H9 (cell line): ENCODE data around the gene LRRC28. TPM values are rescaled to one million over a fixed set of nuclear protein-coding genes. Genes with fewer than 3 reads are reported as not detected.

ENCODE experiments used
- DNase-seq: peaks from one replicate; pipeline ENCODE4 v3.0.0-alpha.2; 2017
- H2AFZ ChIP-seq: one replicate; pipeline ENCODE4 v1.6.1; 2013; ENCODE audit warnings: mild to moderate bottlenecking, low read length, control low read depth, moderate library complexity
- H2AK5ac ChIP-seq: 2 replicates; pipeline ENCODE4 v1.6.1; 2013; ENCODE audit warnings: low read length, control low read depth, mixed read lengths; ENCODE audit not compliant: insufficient read length
- H2BK120ac ChIP-seq: one replicate; pipeline ENCODE4 v1.6.1; 2013; ENCODE audit warnings: low read depth, mild to moderate bottlenecking, low read length, control low read depth, inconsistent platforms; ENCODE audit not compliant: poor library complexity, severe bottlenecking
- H2BK12ac ChIP-seq: 2 replicates; pipeline ENCODE4 v1.6.1; 2013; ENCODE audit warnings: low read length, control low read depth, mixed read lengths, low read depth; ENCODE audit not compliant: insufficient read length
- H2BK15ac ChIP-seq: 2 replicates; pipeline ENCODE4 v1.6.1; 2013; ENCODE audit warnings: low read depth, low read length, control low read depth
- H2BK20ac ChIP-seq: one replicate; pipeline ENCODE4 v1.6.1; 2013; ENCODE audit warnings: low read depth, mild to moderate bottlenecking, low read length, control low read depth, inconsistent platforms; ENCODE audit not compliant: poor library complexity, severe bottlenecking
- H2BK5ac ChIP-seq: 2 replicates; pipeline ENCODE4 v1.6.1; 2013; ENCODE audit warnings: low read length, control low read depth, mixed read lengths; ENCODE audit not compliant: insufficient read length
- H3K14ac ChIP-seq: 2 replicates; pipeline ENCODE4 v1.6.1; 2013; ENCODE audit warnings: low read length, control low read depth; ENCODE audit not compliant: insufficient read depth
- H3K18ac ChIP-seq: 2 replicates; pipeline ENCODE4 v1.6.1; 2013; ENCODE audit warnings: low read depth, mild to moderate bottlenecking, mixed read lengths, low read length, control low read depth; ENCODE audit not compliant: insufficient read length
- H3K23ac ChIP-seq: 2 replicates; pipeline ENCODE4 v1.6.1; 2013; ENCODE audit warnings: low read length, control low read depth, mixed read lengths, low read depth; ENCODE audit not compliant: insufficient read length
- H3K23me2 ChIP-seq: 2 replicates; pipeline ENCODE4 v1.6.1; 2013; ENCODE audit warnings: low read depth, mild to moderate bottlenecking, mixed read lengths, low read length, control low read depth; ENCODE audit not compliant: insufficient read length, poor library complexity, severe bottlenecking
- H3K27ac ChIP-seq: 2 replicates; pipeline ENCODE4 v1.5.1; 2013; ENCODE audit warnings: low read length, control low read depth, mixed read lengths, low read depth; ENCODE audit not compliant: insufficient read length
- H3K27me3 ChIP-seq: 2 replicates; pipeline ENCODE4 v1.6.1; 2013; ENCODE audit warnings: low read length, control low read depth, inconsistent platforms; ENCODE audit not compliant: insufficient read depth
- H3K4ac ChIP-seq: 2 replicates; pipeline ENCODE4 v1.6.1; 2013; ENCODE audit warnings: low read depth, mild to moderate bottlenecking, control low read depth, inconsistent platforms, low read length, moderate library complexity
- H3K4me1 ChIP-seq: 2 replicates; pipeline ENCODE4 v1.6.1; 2013; ENCODE audit warnings: low read length, control low read depth, inconsistent platforms; ENCODE audit not compliant: insufficient read depth
- H3K4me2 ChIP-seq: 2 replicates; pipeline ENCODE4 v1.6.1; 2013; ENCODE audit warnings: low read length, control low read depth, mixed read lengths; ENCODE audit not compliant: insufficient read length, insufficient read depth
- H3K56ac ChIP-seq: 2 replicates; pipeline ENCODE4 v1.6.1; 2013; ENCODE audit warnings: low read depth, mild to moderate bottlenecking, mixed read lengths, low read length, control low read depth; ENCODE audit not compliant: insufficient read length
- H3K79me1 ChIP-seq: 2 replicates; pipeline ENCODE4 v1.6.1; 2013; ENCODE audit warnings: low read depth, mild to moderate bottlenecking, moderate library complexity, low read length, control low read depth, inconsistent platforms; ENCODE audit not compliant: insufficient read depth, poor library complexity, severe bottlenecking
- H3K79me2 ChIP-seq: 2 replicates; pipeline ENCODE4 v1.6.1; 2013; ENCODE audit warnings: low read length, control low read depth, inconsistent platforms; ENCODE audit not compliant: insufficient read depth
- H3K9ac ChIP-seq: 2 replicates; pipeline ENCODE4 v1.6.1; 2013; ENCODE audit warnings: low read length, control low read depth, mixed read lengths; ENCODE audit not compliant: insufficient read length; ENCODE audit errors: extremely low read depth
- H3K9me3 ChIP-seq: one replicate; pipeline ENCODE4 v1.6.1; 2013; ENCODE audit warnings: low read depth, low read length, inconsistent platforms; ENCODE audit not compliant: control insufficient read depth
- H3T11ph ChIP-seq: one replicate; pipeline ENCODE4 v1.6.1; 2013; ENCODE audit warnings: mild to moderate bottlenecking, low read length, control low read depth, inconsistent platforms
- H4K20me1 ChIP-seq: one replicate; pipeline ENCODE4 v1.6.1; 2013; ENCODE audit not compliant: control insufficient read depth, insufficient read length, insufficient read depth
- H4K5ac ChIP-seq: 2 replicates; pipeline ENCODE4 v1.6.1; 2013; ENCODE audit warnings: low read depth, mild to moderate bottlenecking, mixed read lengths, low read length, control low read depth; ENCODE audit not compliant: insufficient read length
- H4K8ac ChIP-seq: replicated peaks from 2 replicates; pipeline ENCODE4 v1.6.1; 2013; ENCODE audit warnings: low read length, control low read depth, mixed read lengths, low read depth; ENCODE audit not compliant: insufficient read length
- H4K91ac ChIP-seq: 2 replicates; pipeline ENCODE4 v1.6.1; 2013; ENCODE audit warnings: low read depth, mild to moderate bottlenecking, moderate library complexity, mixed read lengths, low read length, control low read depth; ENCODE audit not compliant: insufficient read length
- H3K27ac Mint-ChIP-seq, 3 experiments: 2 replicates in 2 of 3; 3 replicates in 1 of 3; pipeline ENCODE4 v1.8.0; 2020 to 2021; ENCODE audit warnings: mixed read lengths in 3 of 3, mild to moderate bottlenecking in 1 of 3, moderate library complexity in 1 of 3
- H3K27me3 Mint-ChIP-seq: 2 replicates; pipeline ENCODE4 v1.8.0; 2021; ENCODE audit warnings: low read depth, mild to moderate bottlenecking, moderate library complexity, mixed read lengths
- H3K36me3 Mint-ChIP-seq, 3 experiments: 2 replicates in 2 of 3; 3 replicates in 1 of 3; pipeline ENCODE4 v1.8.0; 2020 to 2021; ENCODE audit warnings: low read depth in 3 of 3, mixed read lengths in 3 of 3; ENCODE audit not compliant: insufficient read depth in 1 of 3
- H3K4me1 Mint-ChIP-seq, 2 experiments: 2 replicates each; pipeline ENCODE4 v1.8.0; 2020; ENCODE audit warnings: mixed read lengths in 2 of 2
- H3K4me3 Mint-ChIP-seq, 2 experiments: 2 replicates in 1 of 2; 3 replicates in 1 of 2; pipeline ENCODE4 v1.8.0; 2020 to 2021; ENCODE audit warnings: mild to moderate bottlenecking in 2 of 2, mixed read lengths in 2 of 2, moderate library complexity in 1 of 2
- H3K9me3 Mint-ChIP-seq, 2 experiments: 2 replicates in 1 of 2; 3 replicates in 1 of 2; pipeline ENCODE4 v1.8.0; 2020; ENCODE audit warnings: mild to moderate bottlenecking in 2 of 2, mixed read lengths in 2 of 2, moderate library complexity in 1 of 2
- CTCF ChIP-seq: fragments of 200-600 bp; sonication (generic); conservative IDR thresholded peaks from 3 replicates; pipeline ENCODE4 v1.8.0; 2021; ENCODE audit warnings: antibody characterized with exemption, mild to moderate bottlenecking
- WGBS: extraction: QIAGEN DNeasy Blood & Tissue Kit; methylation state at CpG from one replicate; pipeline ENCODE4 v1.1.7; 2013; ENCODE audit warnings: missing lambda C conversion rate, low lambda C conversion rate, mixed read lengths; ENCODE audit not compliant: insufficient read length; ENCODE audit errors: extremely low coverage; 5-methylcytosine and 5-hydroxymethylcytosine counted together
- total RNA-seq: library from RNA; stranded (reverse); gene quantifications from 2 replicates; pipeline ENCODE4 v1.2.1, GENCODE V29; 2021

Gene LRRC28
- total RNA-seq, 1 experiment from 2014 or later = 17.6 TPM

DNA sequence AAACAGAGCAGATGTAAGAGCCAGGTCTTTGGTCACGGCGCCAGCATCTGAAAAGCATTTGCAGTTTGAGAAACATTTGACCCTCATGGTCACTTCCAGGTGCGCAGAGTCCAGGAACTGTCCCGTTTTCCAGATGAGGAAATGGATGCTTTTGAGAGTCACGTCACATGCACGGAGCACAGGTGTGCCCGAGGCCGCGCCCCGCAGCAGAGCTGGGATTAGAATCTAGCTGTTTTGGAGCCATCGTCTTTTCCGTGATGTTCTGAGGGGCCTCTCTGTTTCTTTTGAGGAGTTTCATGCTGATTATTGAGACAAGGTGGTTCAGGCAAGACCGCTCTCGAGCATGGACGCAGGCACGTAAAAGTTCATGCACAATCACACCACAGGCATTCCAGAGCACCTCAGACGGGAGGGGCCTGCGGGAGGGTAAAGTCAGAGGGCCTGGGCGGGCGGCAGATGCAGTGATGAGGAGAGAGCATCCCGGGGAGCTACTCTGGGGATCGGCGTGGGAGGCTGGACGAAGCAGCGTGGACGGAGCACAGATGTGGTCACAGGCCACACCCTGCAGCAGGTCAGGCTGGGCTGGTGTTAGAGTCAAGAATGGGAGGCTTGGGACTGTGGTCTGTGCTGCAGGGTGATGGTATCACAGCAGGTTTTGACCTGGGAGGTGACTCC, 175.3 kb downstream of the LRRC28 start:
- Histone ChIP-seq H3K27ac (no peak overlapping the region), H3K79me2 (no peaks in the 10 kb centered on the region), H3K27me3 (no peaks in the 10 kb centered on the region), H4K91ac (no peak overlapping the region), H3K4me2 (no peak overlapping the region), H3K9me3 (no peaks in the 10 kb centered on the region), H2BK5ac (no peak overlapping the region), H2BK12ac (no peak overlapping the region), H2AK5ac (no peak overlapping the region), H3K23me2 (no peaks in the 10 kb centered on the region), H4K20me1 (peaks cover 4% of the 10 kb centered on the region), H3K18ac (no peak overlapping the region), H2BK15ac (no peak overlapping the region), H3K79me1 (no peaks in the 10 kb centered on the region), H2AFZ (no peak overlapping the region), H3K4ac (no peak overlapping the region), H4K8ac (no peak overlapping the region), H3T11ph (no peak overlapping the region), H2BK120ac (no peak overlapping the region), H4K5ac (no peak overlapping the region), H2BK20ac (no peak overlapping the region), H3K9ac (no peak overlapping the region), H3K23ac (no peak overlapping the region), H3K56ac (no peak overlapping the region), H3K4me1 (no peaks in the 10 kb centered on the region), H3K14ac (no peak overlapping the region)
- no CpG with 5 or more reads among the region's 26 CpGs for WGBS
- Mint-ChIP-seq H3K27me3 (no peaks in the 10 kb centered on the region), H3K9me3 (peaks cover 0 to 3% of the 10 kb centered on the region in 2 experiments; a peak in 1 of 5 replicates), H3K4me3 (no peak overlapping the region), H3K27ac (no peak overlapping the region), H3K4me1 (peaks cover 2 to 5% of the 10 kb centered on the region in 2 experiments; a peak in 3 of 4 replicates), H3K36me3 (no peaks in the 10 kb centered on the region)
- no peak for TF ChIP-seq CTCF
- DNase-seq = no peak
